ENCODE measurements around the gene GNPTG. TPM values are rescaled to one million over a fixed set of nuclear protein-coding genes. Genes with fewer than 3 reads are reported as not detected.

GNPTG gene
- total and polyA plus RNA-seq, 2 donors (not counting 3 experiments of a cell fraction or from before 2014, with no cell fraction given), result 51.6 to 109 TPM

DNA sequence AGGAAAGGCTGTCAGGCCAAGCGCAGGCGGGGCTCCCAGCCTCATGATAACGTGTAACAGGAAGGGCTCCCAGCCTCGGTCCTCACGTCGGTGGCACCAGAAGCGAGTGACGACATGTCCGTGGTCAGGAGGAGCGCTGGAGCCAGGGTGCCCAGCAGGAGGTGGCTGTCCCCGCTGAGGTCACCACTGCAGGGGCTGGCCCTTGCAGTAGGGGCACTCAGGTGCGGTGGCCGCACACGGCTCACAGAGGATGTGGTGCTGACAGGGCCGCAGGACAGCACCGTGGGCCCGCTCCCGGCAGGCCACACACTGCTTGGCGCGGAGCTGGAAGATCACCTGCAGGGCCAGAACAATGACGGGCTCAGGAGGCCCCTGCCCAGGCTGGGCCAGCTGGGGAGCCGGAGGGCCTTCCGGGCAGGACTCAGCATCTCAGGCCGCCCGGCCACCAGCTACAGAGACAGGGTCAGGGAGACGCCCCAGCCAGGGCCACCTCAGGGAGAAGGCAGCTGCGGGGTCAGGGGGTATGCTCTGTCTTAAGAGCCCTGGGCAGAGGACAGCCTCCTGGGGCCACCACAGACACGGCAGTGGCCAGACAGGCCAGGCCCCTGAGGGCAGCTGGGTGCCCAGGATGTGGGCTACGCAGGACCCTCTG is 14.5 kb downstream of the GNPTG start:
- no TSS peak for BruUV-seq (replicated peaks)
- no peaks in the 10 kb centered on the region for H3K4me1 ChIP-seq (ENCODE audit: control insufficient read depth, extremely low read depth, insufficient read depth, low read length)
- H3K4me2 ChIP-seq (ENCODE audit: insufficient read depth, low read length), result no peak overlapping the region
- H3K79me2 ChIP-seq (ENCODE audit: control insufficient read depth, insufficient read depth, low read length), result peaks cover 6% of the 10 kb centered on the region
- intact Hi-C loops (cut with micrococcal nuclease), result no loop called here
- CTCF ChIA-PET, result no interaction called here
- DNase-seq (ENCODE audit: low read depth, low spot score), result no peak
- H3K36me3 ChIP-seq (ENCODE audit: control insufficient read depth in 2 of 2, extremely low read depth in 1 of 2, insufficient read depth in 2 of 2, low read length in 2 of 2), result peaks cover 14 to 38% of the 10 kb centered on the region in 2 experiments
- no peak overlapping the region for H3K27ac ChIP-seq (ENCODE audit: insufficient read depth, low read depth, low read length)
- no peak for TF ChIP-seq GATA2 (IDR thresholded peaks at IDR 0.05; ENCODE audit: insufficient read depth, insufficient read length, low read depth, low read length)
- POLR2A ChIA-PET, result no interaction called here
- FAIRE-seq, result no peak
- H3K9ac ChIP-seq (replicated peaks; ENCODE audit: extremely low read depth, insufficient read depth, low read length), result no peak overlapping the region
- no peaks in the 10 kb centered on the region for H4K20me1 ChIP-seq (replicated peaks; ENCODE audit: control insufficient read depth, extremely low read depth, insufficient read depth, low read length)
- H2AFZ ChIP-seq (ENCODE audit: low read depth, low read length), result no peak overlapping the region
- no peaks in the 10 kb centered on the region for H3K9me3 ChIP-seq (replicated peaks; ENCODE audit: control insufficient read depth, insufficient read depth, low read length)
- H3K27me3 ChIP-seq (ENCODE audit: control insufficient read depth in 2 of 2, insufficient read depth in 2 of 2, low read length in 2 of 2), result no peaks in the 10 kb centered on the region
- H3K9me1 ChIP-seq (replicated peaks; ENCODE audit: control insufficient read depth, extremely low read depth, insufficient read depth, low read length), result no peaks in the 10 kb centered on the region
- dilution Hi-C loops (cut with MboI; ENCODE audit: extremely low pct_ligation_motif_present, low sequenced_read_pairs), result no loop called here
- H3K4me3 ChIP-seq (replicated peaks in 1 of 3; ENCODE audit: insufficient read depth in 1 of 3, low read depth in 1 of 3, low read length in 3 of 3), result no peak overlapping the region

DNA sequence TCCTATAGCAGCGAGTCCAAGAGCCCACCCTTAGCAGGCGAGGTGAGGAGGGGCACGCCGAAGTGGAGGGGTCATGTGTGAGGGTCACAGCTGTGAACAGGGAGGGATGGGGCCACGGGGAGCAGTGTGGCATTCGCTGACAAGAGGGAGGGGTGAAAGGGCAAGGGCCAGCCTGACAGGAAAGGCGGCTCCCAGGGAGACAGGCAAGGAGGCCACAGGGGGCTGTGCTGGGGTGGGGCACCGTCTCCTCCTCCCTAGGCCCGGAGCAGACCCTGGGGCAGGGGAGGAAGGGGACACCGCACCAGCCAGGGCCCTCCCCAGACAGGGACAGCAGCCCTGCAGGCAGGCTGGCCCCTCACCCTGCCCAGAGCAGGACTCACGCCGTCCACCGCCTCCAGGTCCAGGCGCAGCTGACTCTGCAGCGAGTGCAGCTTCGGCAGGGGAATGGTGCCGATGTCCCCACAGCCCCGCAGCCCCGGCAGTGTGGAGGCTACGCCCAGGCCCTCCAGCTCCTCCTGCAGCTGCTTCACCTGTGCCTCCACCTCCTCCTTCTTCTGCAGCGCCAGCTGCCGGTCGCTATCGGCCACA is 15.1 kb downstream of the GNPTG start:
- no peak overlapping the region for H3K4me3 ChIP-seq (replicated peaks in 1 of 3; ENCODE audit: insufficient read depth in 1 of 3, low read depth in 1 of 3, low read length in 3 of 3)
- no peak overlapping the region for H3K9ac ChIP-seq (replicated peaks; ENCODE audit: extremely low read depth, insufficient read depth, low read length)
- dilution Hi-C loops (cut with MboI; ENCODE audit: extremely low pct_ligation_motif_present, low sequenced_read_pairs), result no loop called here
- no peak overlapping the region for H2AFZ ChIP-seq (ENCODE audit: low read depth, low read length)
- DNase-seq (ENCODE audit: low read depth, low spot score) (no peak), FAIRE-seq (no peak)
- H4K20me1 ChIP-seq (replicated peaks; ENCODE audit: control insufficient read depth, extremely low read depth, insufficient read depth, low read length), result no peaks in the 10 kb centered on the region
- H3K27ac ChIP-seq (ENCODE audit: insufficient read depth, low read depth, low read length), result no peak overlapping the region
- peaks cover 5% of the 10 kb centered on the region for H3K79me2 ChIP-seq (ENCODE audit: control insufficient read depth, insufficient read depth, low read length)
- H3K27me3 ChIP-seq (ENCODE audit: control insufficient read depth in 2 of 2, insufficient read depth in 2 of 2, low read length in 2 of 2), result no peaks in the 10 kb centered on the region
- ChIA-PET POLR2A (no interaction called here), CTCF (no interaction called here)
- TF ChIP-seq, protein P1, sequence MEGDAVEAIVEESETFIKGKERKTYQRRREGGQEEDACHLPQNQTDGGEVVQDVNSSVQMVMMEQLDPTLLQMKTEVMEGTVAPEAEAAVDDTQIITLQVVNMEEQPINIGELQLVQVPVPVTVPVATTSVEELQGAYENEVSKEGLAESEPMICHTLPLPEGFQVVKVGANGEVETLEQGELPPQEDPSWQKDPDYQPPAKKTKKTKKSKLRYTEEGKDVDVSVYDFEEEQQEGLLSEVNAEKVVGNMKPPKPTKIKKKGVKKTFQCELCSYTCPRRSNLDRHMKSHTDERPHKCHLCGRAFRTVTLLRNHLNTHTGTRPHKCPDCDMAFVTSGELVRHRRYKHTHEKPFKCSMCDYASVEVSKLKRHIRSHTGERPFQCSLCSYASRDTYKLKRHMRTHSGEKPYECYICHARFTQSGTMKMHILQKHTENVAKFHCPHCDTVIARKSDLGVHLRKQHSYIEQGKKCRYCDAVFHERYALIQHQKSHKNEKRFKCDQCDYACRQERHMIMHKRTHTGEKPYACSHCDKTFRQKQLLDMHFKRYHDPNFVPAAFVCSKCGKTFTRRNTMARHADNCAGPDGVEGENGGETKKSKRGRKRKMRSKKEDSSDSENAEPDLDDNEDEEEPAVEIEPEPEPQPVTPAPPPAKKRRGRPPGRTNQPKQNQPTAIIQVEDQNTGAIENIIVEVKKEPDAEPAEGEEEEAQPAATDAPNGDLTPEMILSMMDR (IDR thresholded peaks at IDR 0.05; ENCODE audit: extremely low read depth in 1 of 2, insufficient read depth in 1 of 2, low read depth in 1 of 2, low read length in 2 of 2), result no peak
- TF ChIP-seq FOS (IDR thresholded peaks at IDR 0.05; ENCODE audit: borderline replicate concordance, insufficient read depth, low read length), result no peak
- TF ChIP-seq POLR2A (IDR thresholded peaks at IDR 0.05; ENCODE audit: low read depth, low read length), result no peak
- TF ChIP-seq GATA2 (IDR thresholded peaks at IDR 0.05; ENCODE audit: insufficient read depth, insufficient read length, low read depth, low read length), result no peak
- no peak for TF ChIP-seq MYC (IDR thresholded peaks at IDR 0.05; ENCODE audit: low read depth, low read length)
- TF ChIP-seq, protein P2, sequence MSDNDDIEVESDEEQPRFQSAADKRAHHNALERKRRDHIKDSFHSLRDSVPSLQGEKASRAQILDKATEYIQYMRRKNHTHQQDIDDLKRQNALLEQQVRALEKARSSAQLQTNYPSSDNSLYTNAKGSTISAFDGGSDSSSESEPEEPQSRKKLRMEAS (IDR thresholded peaks at IDR 0.05; ENCODE audit: insufficient read depth, insufficient read length), result no peak
- TF ChIP-seq EZH2 (IDR thresholded peaks at IDR 0.05; ENCODE audit: borderline replicate concordance, low read depth, low read length, severe bottlenecking), result no peak
- TF ChIP-seq POLR2AphosphoS5 (IDR thresholded peaks at IDR 0.05; ENCODE audit: insufficient read depth, low read depth, low read length), result no peak
- TF ChIP-seq JUN (IDR thresholded peaks at IDR 0.05; ENCODE audit: borderline replicate concordance, insufficient read depth, insufficient read length, low read depth), result no peak
- H3K4me1 ChIP-seq (ENCODE audit: control insufficient read depth, extremely low read depth, insufficient read depth, low read length), result no peaks in the 10 kb centered on the region
- intact Hi-C loops (cut with micrococcal nuclease), result no loop called here
- H3K36me3 ChIP-seq (ENCODE audit: control insufficient read depth in 2 of 2, extremely low read depth in 1 of 2, insufficient read depth in 2 of 2, low read length in 2 of 2), result peaks cover 14 to 36% of the 10 kb centered on the region in 2 experiments
- no peaks in the 10 kb centered on the region for H3K9me1 ChIP-seq (replicated peaks; ENCODE audit: control insufficient read depth, extremely low read depth, insufficient read depth, low read length)
- BruUV-seq (replicated peaks), result no TSS peak
- no peaks in the 10 kb centered on the region for H3K9me3 ChIP-seq (replicated peaks; ENCODE audit: control insufficient read depth, insufficient read depth, low read length)
- no peak overlapping the region for H3K4me2 ChIP-seq (ENCODE audit: insufficient read depth, low read length)
